Gastrocnemius medialis (tissue), 4 donors: ENCODE measurements around the gene CYP19A1.

Experiments used
- POLR2A ChIP-seq, 2 donors: fragments of 450-650 bp; IDR thresholded peaks; one replicate each; pipeline ENCODE4 v1.6.1; 2017; ENCODE audit warnings: antibody characterized with exemption in 2 of 2, mild to moderate bottlenecking in 2 of 2, moderate library complexity in 2 of 2
- TF ChIP-seq, protein P1 (sequence below), 5 experiments: fragments of 450-650 bp in 3 of 5; fragments of 200-600 bp in 2 of 5; sonication (generic) in 2 of 5; IDR thresholded peaks in 4 of 5; conservative IDR thresholded peaks in 1 of 5; 1 replicate in 4 of 5; 2 replicates in 1 of 5; pipeline ENCODE4 v1.5.1; 2016 to 2019; ENCODE audit warnings: antibody characterized with exemption in 5 of 5, mild to moderate bottlenecking in 3 of 5, moderate library complexity in 3 of 5

DNA sequence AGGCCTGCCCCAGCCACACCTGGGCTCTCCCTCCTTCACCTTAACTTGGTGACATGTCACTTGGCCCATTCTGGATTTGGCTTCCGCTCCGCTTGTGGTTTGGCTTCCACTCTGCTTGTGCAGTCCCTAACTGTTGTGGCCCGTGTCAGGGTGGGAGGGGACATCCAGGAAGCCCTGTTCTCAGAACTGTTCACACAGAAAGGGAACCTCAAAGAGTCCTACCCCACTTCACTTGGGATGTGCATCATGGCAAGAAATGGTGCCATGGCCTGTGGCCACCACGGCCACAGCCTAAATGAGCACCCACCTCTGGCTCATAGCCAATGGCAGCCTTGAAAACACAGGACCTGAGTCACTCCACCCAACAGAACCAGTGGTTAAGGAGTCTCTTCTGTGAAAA lies 63.4 kb downstream of the CYP19A1 start:
- TF ChIP-seq, protein P1, sequence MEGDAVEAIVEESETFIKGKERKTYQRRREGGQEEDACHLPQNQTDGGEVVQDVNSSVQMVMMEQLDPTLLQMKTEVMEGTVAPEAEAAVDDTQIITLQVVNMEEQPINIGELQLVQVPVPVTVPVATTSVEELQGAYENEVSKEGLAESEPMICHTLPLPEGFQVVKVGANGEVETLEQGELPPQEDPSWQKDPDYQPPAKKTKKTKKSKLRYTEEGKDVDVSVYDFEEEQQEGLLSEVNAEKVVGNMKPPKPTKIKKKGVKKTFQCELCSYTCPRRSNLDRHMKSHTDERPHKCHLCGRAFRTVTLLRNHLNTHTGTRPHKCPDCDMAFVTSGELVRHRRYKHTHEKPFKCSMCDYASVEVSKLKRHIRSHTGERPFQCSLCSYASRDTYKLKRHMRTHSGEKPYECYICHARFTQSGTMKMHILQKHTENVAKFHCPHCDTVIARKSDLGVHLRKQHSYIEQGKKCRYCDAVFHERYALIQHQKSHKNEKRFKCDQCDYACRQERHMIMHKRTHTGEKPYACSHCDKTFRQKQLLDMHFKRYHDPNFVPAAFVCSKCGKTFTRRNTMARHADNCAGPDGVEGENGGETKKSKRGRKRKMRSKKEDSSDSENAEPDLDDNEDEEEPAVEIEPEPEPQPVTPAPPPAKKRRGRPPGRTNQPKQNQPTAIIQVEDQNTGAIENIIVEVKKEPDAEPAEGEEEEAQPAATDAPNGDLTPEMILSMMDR (IDR thresholded peaks at IDR 0.05 in 4 of 5, conservative IDR thresholded peaks at IDR 0.05 in 1 of 5), result no peak
- TF ChIP-seq POLR2A (IDR thresholded peaks at IDR 0.05), result no peak
